NCI-H2171 (cell line): ENCODE data around the gene FAM111A.

Experiments used
- DNase-seq: peaks from one replicate; lab custom pipeline; 2025; lab: John Stamatoyannopoulos, UW

Gene FAM111A

GRCh38 chr11:59141673-59142460 lies 789 bp upstream of the FAM111A start:
- no peak for DNase-seq

- DNase-seq = no peak
Observed at GRCh38 chr11:59144096-59144495, 1.4 kb downstream of the FAM111A start.

- DNase-seq = no peak
Observed at GRCh38 chr11:59144579-59145345, 2.1 kb downstream of the FAM111A start.

- DNase-seq = no peak
Observed at GRCh38 chr11:59145534-59145933, 2.9 kb downstream of the FAM111A start.

GRCh38 chr11:59151761-59152160 lies 9.1 kb downstream of the FAM111A start:
- no peak for DNase-seq

- DNase-seq = no peak
Observed at GRCh38 chr11:59152312-59152951, 9.8 kb downstream of the FAM111A start.

- DNase-seq = no peak
Observed at GRCh38 chr11:59154610-59155009, 12.0 kb downstream of the FAM111A start.

GRCh38 chr11:59157433-59157832 lies 14.8 kb downstream of the FAM111A start:
- DNase-seq = no peak

GRCh38 chr11:59158206-59159068 lies 15.8 kb downstream of the FAM111A start:
- DNase-seq = no peak

- no peak for DNase-seq
Observed at GRCh38 chr11:59164028-59164427, 21.4 kb downstream of the FAM111A start.

- peak; percentile 66 for DNase-seq
Observed at GRCh38 chr11:59171508-59172322, 29.1 kb downstream of the FAM111A start, which contains the start of gene DTX4. Gene DTX4 (plus strand): TSS chr11:59172132. CDS start chr11:59172596, 464 bp downstream.

GRCh38 chr11:59172345-59173079 lies 29.9 kb downstream of the FAM111A start:
- DNase-seq = no peak

- DNase-seq = no peak
Observed at GRCh38 chr11:59173080-59173963, 30.7 kb downstream of the FAM111A start.

- DNase-seq = no peak
Observed at GRCh38 chr11:59173964-59174663, 31.5 kb downstream of the FAM111A start.

GRCh38 chr11:59174664-59175033 lies 32.0 kb downstream of the FAM111A start:
- DNase-seq = no peak

GRCh38 chr11:59175091-59175501 lies 32.4 kb downstream of the FAM111A start:
- DNase-seq = no peak

GRCh38 chr11:59176330-59176729 lies 33.7 kb downstream of the FAM111A start:
- DNase-seq = no peak

- DNase-seq = no peak
Observed at GRCh38 chr11:59178402-59178801, 35.7 kb downstream of the FAM111A start.

- DNase-seq = no peak
Observed at GRCh38 chr11:59179121-59179520, 36.5 kb downstream of the FAM111A start.
